Measurements from ENCODE around the gene CBFA2T3.

DNA sequence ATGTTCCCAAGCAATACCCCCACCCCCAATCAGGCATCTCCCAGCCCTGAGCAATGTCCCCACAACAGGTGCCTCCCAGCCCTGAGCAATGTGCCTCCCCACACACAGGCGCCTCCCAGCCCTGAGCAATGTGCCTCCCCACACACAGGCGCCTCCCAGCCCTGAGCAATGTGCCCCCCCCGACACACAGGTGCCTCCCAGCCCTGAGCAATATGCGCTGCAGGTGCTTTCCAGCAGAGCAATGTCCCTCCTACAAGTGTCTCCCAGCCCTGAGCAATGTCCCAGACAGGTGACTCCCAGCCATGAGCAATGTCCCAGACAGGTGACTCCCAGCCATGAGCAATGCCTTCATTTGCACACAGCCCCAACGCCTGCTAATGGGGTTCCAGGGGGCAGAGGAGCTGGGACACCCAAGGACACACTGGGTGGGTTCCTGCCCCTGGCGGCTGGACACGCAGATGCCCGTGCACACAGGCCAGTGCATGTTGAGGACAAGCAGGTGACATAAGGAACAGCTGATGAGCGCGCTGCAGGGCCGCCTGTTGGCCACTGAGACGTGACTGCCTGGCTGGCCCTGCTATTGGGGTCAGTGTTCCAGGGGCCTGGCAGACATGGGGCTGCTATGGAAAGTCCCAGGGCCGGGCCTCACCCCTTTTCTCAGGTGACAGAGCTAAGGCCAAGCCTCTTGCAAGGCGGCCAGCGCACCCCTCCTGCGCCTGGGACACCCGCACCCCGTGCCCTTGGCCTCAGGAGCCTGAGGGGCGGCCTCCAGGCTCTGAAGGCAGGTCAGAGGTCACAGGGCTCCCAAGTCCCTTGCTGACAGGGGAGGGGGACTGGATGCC, 83.7 kb downstream of the CBFA2T3 start:
- TF ChIP-seq, protein P1, sequence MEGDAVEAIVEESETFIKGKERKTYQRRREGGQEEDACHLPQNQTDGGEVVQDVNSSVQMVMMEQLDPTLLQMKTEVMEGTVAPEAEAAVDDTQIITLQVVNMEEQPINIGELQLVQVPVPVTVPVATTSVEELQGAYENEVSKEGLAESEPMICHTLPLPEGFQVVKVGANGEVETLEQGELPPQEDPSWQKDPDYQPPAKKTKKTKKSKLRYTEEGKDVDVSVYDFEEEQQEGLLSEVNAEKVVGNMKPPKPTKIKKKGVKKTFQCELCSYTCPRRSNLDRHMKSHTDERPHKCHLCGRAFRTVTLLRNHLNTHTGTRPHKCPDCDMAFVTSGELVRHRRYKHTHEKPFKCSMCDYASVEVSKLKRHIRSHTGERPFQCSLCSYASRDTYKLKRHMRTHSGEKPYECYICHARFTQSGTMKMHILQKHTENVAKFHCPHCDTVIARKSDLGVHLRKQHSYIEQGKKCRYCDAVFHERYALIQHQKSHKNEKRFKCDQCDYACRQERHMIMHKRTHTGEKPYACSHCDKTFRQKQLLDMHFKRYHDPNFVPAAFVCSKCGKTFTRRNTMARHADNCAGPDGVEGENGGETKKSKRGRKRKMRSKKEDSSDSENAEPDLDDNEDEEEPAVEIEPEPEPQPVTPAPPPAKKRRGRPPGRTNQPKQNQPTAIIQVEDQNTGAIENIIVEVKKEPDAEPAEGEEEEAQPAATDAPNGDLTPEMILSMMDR (IDR thresholded peaks at IDR 0.05; ENCODE audit: insufficient read depth, low read depth, low read length) = no peak
- TF ChIP-seq EZH2 (IDR thresholded peaks at IDR 0.05; ENCODE audit: insufficient read depth, low read length) = no peak

All from astrocyte (in vitro differentiated cells and primary cell).